GM21717 (cell line): ENCODE results near the gene HIVEP3.

Experiments used
- ATAC-seq: cut with Tn5 transposase; IDR thresholded peaks from one replicate; pipeline ENCODE4 v1.9.1; 2021; ENCODE audit warnings: mild to moderate bottlenecking, moderate library complexity; ENCODE audit not compliant: unreplicated experiment

The HIVEP3 gene

GRCh38 chr1:41850029-41850428 lies 68.7 kb downstream of the HIVEP3 start:
- ATAC-seq = no peak

GRCh38 chr1:41849211-41849759 lies 69.4 kb downstream of the HIVEP3 start:
- ATAC-seq = no peak

GRCh38 chr1:41848216-41848952 lies 70.3 kb downstream of the HIVEP3 start:
- no peak for ATAC-seq

GRCh38 chr1:41847733-41848132 lies 71.0 kb downstream of the HIVEP3 start:
- ATAC-seq = no peak

GRCh38 chr1:41846625-41847405 lies 71.9 kb downstream of the HIVEP3 start:
- no peak for ATAC-seq

- ATAC-seq = no peak
These were observed 73.9 kb downstream of the HIVEP3 start for GRCh38 chr1:41844781-41845272.

GRCh38 chr1:41844255-41844654 lies 74.5 kb downstream of the HIVEP3 start:
- ATAC-seq = no peak

GRCh38 chr1:41842993-41843755 lies 75.5 kb downstream of the HIVEP3 start:
- ATAC-seq = no peak

GRCh38 chr1:41842326-41842725 lies 76.4 kb downstream of the HIVEP3 start:
- ATAC-seq = no peak

GRCh38 chr1:41840592-41841246 lies 78.0 kb downstream of the HIVEP3 start:
- no peak for ATAC-seq

- no peak for ATAC-seq
These were observed 80.5 kb downstream of the HIVEP3 start for GRCh38 chr1:41838266-41838665.

GRCh38 chr1:41837691-41838090 lies 81.0 kb downstream of the HIVEP3 start:
- ATAC-seq = no peak

GRCh38 chr1:41835485-41835884 lies 83.2 kb downstream of the HIVEP3 start:
- no peak for ATAC-seq

- no peak for ATAC-seq
These were observed 85.2 kb downstream of the HIVEP3 start for GRCh38 chr1:41833519-41834000.

GRCh38 chr1:41830726-41831125 lies 88.0 kb downstream of the HIVEP3 start:
- no peak for ATAC-seq

- no peak for ATAC-seq
These were observed 90.6 kb downstream of the HIVEP3 start for GRCh38 chr1:41827991-41828570.

- no peak for ATAC-seq
These were observed 95.3 kb downstream of the HIVEP3 start for GRCh38 chr1:41823471-41823870.

- ATAC-seq = no peak
These were observed 95.9 kb downstream of the HIVEP3 start for GRCh38 chr1:41822866-41823265.

GRCh38 chr1:41819843-41820242 lies 98.9 kb downstream of the HIVEP3 start:
- ATAC-seq = no peak

- no peak for ATAC-seq
These were observed 99.7 kb downstream of the HIVEP3 start for GRCh38 chr1:41819069-41819468.
